Cardiac septum (tissue), 1 donor: ENCODE data around the gene GREB1. TPM values are rescaled to one million over a fixed set of nuclear protein-coding genes. Genes with fewer than 3 reads are reported as not detected.

Experiments used
- DNase-seq: peaks from one replicate; pipeline ENCODE4 v3.0.0-alpha.2; 2020; ENCODE audit warnings: low spot score
- intact Hi-C: fragments of 100-400 bp; cut with DNase I; formaldehyde crosslinking; loops from one replicate; pipeline ENCODE4 v1.14.0; 2022
- total RNA-seq: library from RNA; stranded (reverse); fragmentation: NEBNext Ultra II Directional; extraction: Animal tissue kit (Norgen Biotek cat#: 25700); gene quantifications from one replicate; pipeline ENCODE4 v1.2.1, GENCODE V29; 2021
- donor health status: DM: no; HTN: no; CAD: no.

Gene GREB1
- total RNA-seq, 1 donor from 2014 or later, result 2.9 TPM

DNA sequence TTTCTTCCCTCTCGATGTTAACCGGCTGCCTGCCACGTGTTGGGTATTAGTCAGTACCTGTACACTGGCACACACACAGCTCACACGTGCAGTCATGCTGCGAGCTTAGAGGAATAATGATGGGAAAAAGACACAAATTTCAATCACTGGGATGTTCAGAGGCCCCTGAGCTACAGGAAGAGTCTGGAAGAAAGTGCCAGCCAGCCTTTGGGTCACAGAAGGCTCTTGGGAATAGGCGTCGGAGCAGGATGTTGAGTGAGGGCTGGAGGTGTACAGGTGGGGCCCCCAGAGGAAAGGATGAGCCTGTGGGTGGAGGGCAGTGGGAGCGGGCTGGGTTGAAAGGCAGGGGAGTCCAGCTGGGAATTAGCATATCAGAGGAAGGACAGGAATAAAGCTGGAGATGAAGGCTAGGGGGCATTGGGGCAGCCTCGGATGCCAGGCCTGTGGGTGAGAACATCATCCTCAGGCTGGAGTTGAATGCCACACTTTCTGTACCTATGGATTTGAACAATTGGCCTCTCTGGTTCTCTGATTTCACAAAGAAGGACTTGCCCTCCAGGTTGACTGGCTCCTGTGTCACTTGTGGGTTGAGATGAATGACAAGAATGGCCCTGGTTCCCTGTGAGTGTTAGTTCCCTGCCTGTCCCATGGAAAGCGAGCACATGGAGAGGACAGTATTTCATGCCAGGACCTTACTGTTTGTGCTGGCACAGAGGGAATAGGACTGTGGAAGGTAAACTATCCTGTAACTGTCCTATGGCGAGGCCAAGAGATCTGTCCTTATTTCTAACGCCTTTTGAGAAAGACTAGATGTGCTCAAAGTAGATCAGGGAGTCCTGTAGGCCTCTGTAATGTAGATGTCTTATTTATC is 40.6 kb downstream of the GREB1 start:
- no peak for DNase-seq

DNA sequence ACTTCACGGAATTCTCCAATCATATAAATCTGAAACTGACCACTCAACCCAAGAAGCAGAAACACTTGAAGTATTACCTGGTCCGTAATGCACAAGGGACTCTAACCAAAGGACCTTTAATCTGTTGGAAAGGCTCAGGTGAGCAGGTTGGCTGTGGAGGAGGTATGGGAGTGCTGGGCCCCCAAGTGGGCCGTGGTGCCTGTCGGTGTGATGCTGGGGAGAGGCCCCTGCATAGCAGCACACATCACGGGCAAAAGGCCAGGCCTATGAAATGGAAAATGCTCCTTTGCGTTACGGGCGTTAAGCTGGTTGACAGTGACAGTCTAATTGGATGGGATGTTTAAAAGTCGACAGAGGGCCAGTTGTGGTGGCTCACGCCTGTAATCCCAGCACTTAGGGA is 42.6 kb downstream of the GREB1 start:
- intact Hi-C loops, result no loop called here
- DNase-seq, result no peak

More for the DNA sequence above, 40.6 kb downstream of the GREB1 start:
- intact Hi-C loops, result no loop called here

DNA sequence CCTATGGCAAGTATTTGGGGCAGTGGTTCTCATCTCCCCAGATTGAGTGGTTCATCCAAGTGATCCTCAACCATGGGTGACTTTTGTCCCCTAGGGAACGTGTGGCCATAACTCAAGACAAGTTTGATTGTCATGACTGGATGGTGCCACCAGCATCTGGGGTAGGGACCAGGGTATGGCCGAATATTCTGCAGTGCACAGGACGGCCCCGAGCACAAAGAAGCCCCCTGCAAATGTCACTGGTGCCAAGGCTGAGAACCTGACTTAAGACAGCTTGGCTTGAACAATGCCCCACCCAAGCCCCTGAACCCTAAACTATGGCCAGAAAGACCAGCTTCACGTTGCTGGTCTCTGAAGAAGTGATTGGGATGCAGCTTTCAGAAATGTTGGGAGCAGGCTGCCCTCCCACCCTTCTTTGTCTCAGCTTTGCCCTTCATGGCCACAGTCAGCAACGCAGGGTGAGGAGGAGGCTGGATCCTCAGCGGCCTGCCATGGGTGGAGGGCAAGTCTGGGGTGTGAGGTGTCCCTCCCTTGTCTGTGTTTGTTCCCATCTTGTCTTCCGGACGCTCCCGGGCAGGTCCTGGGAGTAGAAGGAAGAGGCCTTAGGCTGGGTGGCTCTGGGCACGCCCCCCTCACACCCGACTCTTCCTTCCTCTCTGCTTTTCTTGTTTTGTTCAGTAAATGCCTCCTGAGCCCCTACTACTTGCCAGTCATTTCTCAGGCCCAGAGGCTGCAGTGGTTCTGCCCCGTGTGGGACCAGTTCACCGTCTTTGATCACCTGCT is 43.4 kb downstream of the GREB1 start:
- intact Hi-C loops, result no loop called here
- DNase-seq, result no peak

DNA sequence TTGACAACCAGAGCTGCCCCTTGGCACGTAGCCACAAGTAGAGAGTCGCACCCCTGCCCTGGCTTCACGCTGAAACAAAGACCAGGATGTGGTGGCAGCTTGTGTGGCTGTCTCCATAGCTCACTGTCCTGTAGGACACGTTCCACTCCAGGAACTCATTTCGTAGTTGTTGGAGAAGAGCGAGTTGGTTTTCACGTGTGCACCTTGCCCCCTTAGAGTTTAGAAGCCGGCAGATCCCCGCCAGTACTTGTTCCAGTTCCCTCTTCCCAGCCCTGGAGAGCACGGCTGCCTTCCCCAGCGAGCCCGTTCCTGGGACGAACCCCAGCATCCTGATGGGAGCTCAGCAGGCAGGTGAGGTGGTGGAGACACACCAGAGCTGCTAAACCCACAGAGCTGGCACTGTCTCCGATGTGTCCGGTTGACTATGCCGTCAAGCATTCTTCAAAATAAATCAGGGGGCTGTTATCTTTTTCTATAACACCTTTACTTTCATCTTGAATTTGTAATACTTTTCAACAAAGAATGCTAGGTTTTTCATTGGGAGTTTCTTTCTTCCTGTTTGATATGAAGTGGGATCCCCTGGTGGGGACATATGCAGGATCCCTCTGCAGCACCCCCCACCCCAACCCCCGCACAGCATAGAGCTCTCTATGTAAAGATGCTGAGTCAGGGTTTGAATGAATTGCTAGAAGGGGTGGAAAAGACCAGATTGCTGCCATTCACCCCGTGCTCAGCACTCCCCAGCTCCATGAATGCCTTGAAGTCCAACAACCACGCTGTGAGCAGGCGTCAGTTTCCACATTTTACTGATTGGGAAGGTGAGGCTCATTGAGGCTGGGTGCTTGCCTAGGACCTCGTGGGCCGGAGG is 44.5 kb downstream of the GREB1 start:
- intact Hi-C loops, result no loop called here
- no peak for DNase-seq

DNA sequence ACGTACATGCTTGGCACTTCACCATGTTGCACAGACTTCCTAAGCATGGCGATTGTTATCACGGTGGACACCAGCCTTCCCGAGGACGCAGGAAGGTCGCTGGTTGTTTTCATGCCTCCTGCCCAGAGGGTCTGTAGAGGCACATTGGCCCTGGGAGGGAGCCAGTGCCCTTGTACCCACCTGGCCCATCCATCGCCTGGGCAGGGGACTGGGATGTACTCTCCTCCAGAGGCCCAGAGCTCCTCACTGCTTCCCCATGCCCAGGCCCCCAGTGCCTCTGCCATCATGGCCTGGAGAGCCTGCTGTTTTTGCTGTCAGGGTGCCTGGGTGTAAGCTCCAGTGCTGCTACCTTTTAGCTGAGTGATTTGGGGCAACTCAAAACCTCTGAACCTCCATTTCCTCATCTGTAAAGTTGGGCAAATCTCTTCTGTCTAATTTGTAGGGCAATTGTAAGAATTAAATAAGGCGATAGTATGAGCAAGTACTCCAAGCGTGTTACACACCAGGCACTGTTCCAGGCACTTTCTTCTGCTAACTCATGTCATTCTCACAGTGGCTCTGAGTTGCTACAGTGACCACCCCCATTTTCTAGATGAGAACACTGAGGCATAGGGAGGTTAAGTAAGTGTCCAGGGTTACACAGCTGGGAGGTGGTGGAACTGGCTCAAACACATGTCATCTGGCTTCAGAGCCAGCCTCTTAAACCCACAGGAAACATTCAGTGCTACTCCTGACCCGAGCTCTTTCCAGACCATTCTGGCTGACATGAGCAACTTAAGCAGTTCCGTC is 45.3 kb downstream of the GREB1 start:
- DNase-seq, result no peak
- intact Hi-C loops, result no loop called here

DNA sequence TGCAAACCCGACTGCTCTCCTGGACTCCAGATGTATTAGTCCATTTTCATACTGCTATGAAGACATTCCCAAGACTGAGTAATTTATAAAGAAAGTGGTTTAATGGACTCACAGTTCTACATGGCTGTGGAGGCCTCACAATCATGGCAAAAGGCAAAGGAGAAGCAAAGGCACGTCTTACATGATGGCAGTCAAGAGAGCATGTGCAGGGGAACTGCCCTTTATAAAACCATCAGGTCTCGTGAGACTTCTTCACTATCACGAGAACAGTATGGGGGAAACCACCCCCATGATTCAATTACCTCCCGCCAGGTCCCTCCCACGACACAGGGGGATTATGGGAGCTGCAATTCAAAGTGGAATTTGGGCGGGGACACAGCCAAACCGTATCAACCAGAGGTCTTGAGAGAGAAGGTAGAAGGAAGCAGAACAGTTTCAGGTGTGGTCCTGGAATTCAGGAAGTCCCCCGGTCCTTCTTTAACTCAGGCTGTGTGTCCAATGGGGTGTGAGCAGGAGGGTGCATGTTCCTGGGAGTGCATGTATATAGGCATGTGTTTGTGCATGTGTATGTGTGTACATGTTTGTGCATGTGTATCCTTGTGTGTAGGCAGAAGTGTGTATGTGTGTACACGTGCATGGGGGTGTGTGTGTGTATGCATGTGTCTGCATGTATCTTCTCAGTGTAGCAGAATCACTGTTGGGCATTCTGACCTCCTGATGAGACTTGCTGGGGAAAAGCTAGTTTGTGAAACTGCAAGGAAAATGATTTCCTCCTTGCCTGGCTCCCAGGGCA is 46.2 kb downstream of the GREB1 start:
- intact Hi-C loops, result no loop called here
- no peak for DNase-seq

DNA sequence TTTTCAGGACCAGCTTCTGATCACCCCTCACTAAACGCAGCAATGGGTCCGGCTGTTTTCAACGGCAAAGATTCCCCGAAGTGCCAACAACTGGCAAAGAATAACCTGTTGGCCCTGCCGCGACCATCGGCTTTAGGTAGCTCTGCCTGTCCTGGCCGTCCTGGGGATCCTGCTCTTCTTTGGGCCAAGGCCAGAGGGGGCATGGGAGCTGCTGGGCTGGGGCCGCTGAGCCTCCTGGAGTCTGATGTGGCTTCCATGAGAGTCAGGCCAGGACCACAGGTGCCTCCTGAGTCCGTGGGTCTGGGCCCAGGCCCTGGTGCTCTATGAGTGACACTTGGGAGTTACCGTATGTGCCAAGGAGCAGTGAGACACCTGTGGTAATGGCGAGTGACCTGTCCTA is 46.9 kb downstream of the GREB1 start:
- no peak for DNase-seq
- intact Hi-C loops, result no loop called here

DNA sequence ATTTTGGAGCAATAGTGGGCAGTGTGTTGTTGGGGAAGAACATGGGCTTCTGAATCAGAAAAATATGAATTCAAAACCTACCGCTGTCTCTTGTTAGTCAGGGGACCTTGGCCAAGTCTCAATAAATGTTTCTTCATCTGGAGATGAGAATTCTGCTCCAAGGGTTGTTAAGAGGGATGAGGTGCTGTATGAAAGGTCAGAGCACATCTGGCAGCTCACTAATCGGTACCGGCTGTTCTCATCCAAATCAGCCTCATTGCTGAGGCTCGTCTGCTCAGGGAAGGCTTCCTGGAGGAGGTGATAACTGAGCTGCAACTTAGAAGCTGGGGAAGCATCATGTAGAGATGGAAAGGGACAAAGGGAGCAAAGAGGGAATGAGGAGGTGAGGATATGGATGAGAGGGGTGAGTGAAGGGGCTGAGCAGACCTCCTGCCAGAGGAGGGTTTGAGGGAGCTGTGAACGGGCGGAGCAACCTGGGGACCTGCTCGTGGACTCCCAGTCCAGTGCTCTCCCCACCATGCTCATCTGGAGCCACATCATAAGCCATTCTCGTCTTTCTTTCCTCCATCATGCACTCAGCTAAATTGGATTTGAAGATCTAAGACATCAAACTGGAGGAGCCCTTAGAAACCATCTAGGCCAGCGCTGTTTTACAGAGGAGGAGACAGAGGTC is 47.4 kb downstream of the GREB1 start:
- no peak for DNase-seq
- intact Hi-C loops, result no loop called here

DNA sequence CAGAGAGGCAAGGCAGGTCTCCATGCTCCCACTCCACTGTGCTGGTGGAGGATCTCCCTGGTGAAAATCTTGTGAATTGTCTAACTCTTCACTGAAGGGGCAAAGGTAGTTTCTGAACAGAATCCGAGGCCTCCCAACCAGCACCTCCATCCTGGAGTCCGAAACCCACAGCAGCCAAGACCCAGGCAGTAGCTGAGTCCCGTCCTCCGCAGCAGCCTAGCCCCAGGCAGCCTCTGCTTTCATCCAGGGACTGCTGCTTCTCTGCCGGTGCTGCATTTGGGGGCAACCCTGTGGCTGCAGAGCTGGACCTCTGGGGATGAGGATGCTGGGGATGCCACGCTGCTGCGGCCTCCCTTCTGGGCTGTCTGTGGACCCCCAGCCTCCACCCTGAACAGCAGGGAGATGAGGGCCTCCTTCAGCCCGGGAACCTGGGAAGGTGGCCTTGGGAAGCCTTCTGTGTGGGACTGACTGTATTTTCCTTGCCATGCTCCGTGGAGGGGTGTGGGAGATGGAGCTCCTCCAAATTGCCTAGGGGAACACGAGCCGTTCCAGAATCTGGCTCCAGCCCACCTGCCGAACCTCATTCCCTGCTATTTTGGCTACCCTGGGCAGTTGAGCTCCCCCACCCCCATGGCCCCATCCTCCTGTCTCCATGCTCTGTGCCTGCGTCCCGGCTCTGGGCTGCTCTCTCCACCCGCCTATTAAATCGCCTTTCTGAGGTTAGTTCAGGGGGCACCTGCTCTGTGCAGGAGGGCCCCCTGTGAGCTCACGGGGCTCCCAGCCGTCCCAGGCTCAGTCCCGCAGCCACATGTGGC is 48.2 kb downstream of the GREB1 start:
- no peak for DNase-seq
- intact Hi-C loops, result no loop called here

DNA sequence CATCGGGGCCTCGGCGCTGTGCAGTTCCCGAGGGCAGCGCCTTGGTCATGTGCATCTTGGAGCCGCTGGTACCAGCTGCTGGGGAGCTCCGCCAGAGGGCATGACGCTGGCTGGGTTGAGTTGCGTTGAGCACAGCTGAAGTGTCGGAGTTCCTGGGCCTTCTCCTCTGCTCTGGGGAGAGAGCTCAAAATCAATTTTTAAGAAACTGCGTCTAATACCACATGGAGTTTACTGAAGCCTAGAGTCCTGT is 48.7 kb downstream of the GREB1 start:
- intact Hi-C loops, result no loop called here
- no peak for DNase-seq

DNA sequence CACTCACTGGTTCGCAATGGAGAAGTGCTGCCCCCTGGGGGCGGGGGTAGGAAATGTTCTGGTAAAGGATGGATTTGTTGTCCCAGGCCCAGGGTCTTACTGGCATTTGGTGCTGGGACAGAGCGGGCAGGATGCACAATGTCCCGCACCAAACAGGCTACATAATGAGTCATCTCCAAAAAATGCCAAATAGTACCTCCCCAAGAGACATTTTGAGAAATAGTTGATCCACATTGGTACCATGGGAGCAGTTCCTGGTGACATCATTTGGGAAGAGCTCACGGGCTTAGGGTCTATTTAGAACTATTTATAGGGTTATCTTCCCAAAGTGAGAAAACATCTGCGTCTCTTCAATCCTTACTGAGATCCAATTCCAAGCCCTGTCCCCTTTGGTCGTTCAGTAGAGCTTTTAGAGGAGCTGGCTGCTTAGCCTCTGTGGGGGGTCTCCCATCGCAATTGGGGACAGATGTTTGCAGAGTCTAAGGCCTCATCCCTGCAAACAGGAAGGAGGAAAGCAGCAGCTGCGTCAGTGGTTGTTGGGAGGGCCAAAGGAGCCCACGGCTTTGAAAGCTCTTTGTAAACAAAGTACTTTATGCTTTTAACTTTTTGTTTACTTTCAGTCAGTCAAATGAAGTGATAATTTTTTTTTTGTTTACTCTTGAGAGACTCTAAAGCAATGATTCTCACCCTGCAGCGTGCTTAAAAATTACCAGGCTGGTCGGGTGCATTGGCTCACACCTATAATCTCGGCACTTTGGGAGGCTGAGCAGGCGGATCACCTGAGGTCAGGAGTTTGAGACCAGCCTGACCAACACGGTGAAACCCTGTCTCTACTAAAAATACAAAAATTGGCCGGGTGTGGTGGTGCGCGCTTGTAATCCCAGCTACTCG is 49.3 kb downstream of the GREB1 start:
- no peak for DNase-seq
- intact Hi-C loops, result no loop called here

DNA sequence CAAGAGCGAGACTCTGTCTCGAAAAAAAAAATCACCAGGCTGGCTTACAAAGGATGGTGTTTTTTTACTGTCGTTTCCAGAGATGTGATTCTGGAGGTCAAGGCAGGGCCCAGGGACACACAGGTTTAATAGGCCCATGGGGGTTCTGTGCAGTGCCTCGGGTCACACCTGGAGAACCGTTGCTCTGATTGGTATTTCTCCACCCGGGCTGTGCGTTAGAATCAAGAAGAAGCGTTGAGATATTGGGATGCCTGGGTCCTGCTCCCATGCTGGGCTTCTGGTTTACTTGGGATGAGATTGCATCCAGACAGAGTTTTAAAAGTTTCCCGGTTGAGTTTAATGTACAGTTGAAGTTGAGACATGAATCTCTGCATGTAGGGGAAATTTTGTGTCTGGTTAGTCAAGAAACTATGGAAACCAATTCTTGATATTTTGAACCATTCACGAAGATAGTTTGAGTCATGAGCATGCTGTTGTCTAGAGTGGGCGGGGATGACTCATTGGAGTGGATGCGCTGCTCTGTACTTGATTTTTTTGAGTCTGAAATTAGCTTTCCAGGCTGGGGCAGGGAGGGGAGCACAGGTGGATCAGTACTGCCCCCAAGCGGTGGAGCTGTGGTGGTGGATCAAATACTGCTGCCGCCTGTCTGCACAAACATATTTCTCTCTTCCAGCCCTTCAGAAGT is 50.1 kb downstream of the GREB1 start:
- no peak for DNase-seq
- intact Hi-C loops, result loop anchor here (1.0 kb wide), 1 partner anchor 106 kb away; no protein-coding TSS in a partner anchor

DNA sequence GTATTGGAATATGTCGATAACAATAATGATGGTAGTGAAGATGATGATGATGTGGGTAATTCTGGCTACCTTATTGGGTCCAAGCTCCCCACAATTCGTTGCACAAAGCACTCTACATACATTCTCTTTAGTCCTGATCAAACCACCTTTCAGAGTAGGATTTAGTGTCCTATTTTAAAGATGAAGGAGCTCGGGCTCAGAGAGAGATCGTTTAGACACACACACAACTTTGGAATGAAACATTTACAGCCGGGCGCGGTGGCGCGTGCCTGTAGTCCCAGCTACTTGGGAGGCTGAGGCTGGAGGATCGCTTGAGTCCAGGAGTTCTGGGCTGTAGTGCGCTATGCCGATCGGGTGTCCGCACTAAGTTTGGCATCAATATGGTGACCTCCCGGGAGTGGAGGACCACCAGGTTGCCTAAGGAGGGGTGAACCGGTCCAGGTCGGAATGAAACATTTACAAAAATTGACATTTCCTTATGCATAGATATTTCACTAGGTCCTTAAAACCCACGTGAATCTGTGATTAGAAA is 50.7 kb downstream of the GREB1 start:
- intact Hi-C loops, result loop anchor here (1.0 to 5.0 kb wide), 3 partner anchors 106 to 452 kb away; a partner anchor contains a TSS
- no peak for DNase-seq

DNA sequence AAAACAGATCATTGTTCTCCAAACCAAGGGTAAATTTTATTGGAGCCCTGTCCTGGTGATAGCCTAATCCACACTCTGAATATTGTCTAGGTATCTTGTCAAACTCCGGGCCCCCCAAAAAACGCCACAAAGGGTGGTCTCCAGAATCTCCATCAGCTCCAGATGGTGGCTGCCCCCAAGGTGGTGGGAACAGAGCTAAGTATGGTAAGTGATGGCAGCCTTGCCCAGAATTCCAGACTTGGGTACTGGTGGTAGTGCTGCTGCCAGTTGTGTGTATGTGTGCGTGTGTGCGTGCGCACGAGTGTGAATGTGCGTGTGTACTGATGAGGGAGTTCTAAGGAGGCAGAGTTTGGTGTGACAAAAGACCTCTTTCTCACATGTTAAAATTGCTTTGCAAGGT is 51.2 kb downstream of the GREB1 start:
- no peak for DNase-seq
- intact Hi-C loops, result loop anchor here (5.0 kb wide), 2 partner anchors 168 to 453 kb away; a partner anchor contains a TSS
